Activated effector memory CD4-positive, alpha-beta T cell treated with Interleukin-2 at 50 U/mL for 16 hours (primary cell): ENCODE data around the gene IGDCC3.

ENCODE experiments used
- DNase-seq: peaks from one replicate; pipeline ENCODE4 v3.0.0-alpha.2; 2020

IGDCC3 gene

DNA sequence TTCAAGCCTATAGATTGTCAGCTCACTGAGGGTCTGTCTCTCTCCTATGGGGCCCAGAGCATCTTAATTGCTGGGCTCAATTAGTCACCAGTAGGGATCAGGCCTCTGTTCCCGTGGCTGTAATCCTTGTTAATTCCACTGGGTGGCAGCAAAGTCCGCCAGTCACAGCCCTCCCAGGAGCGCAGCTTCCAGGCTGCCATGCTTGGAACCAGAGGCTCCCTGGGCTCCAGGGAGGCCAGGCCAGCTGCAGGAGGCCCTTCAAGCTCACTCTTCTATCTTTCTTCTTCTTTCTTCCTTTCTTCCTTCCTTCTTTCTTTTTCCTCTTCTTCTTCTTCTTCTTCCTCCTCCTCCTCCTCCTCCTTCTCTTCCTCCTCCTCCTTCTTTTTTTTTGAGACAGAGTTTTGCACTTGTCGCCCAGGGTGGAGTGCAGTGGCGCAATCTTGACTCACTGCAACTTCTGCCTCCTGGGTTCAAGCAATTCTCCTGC lies 58.9 kb downstream of the IGDCC3 start:
- peak; percentile 60 for DNase-seq

DNA sequence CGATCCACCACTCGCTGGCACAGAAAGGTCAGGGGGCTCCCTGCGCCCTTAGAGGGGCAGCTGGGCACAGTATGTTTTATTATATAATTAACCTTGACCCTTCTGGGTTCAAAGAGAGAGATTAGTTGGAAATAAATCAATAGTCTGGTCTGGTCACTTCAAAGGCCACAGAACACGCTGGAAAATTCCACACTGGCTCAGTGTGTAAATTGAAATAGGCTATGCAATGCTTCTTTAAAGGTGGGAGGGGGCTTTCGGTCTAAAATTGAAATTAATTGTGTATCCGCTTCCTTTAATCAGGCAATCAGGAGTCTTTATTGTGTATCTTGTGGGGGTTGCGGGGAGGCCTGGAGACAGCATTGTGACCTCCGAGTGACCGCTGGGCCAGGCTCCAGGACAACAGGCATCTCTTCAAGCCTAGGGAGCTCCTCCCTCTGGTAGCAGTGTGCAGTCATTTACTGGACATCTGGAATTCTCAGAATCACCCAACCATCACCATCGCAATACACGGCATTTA lies 65.3 kb downstream of the IGDCC3 start:
- no peak for DNase-seq

DNA sequence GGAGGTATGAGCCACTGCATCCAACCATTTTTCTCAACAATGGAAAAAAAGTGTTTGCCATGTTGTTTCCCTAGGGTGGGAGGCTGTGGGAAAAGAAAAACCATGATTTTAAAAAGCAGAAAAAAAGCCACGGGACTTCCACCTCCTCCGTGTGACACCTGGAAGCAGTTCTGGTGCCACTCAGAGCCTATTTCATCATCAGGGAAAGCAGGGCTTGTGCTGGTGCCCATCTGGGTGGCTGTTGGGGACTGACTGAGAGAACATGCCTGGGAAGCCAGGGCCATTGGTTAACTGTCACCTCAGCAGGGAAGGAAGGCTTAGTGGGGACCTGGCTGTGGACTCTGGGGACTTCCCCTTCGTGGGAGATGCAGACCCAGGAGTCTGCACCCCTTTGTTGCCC lies 66.0 kb downstream of the IGDCC3 start:
- DNase-seq: no peak

DNA sequence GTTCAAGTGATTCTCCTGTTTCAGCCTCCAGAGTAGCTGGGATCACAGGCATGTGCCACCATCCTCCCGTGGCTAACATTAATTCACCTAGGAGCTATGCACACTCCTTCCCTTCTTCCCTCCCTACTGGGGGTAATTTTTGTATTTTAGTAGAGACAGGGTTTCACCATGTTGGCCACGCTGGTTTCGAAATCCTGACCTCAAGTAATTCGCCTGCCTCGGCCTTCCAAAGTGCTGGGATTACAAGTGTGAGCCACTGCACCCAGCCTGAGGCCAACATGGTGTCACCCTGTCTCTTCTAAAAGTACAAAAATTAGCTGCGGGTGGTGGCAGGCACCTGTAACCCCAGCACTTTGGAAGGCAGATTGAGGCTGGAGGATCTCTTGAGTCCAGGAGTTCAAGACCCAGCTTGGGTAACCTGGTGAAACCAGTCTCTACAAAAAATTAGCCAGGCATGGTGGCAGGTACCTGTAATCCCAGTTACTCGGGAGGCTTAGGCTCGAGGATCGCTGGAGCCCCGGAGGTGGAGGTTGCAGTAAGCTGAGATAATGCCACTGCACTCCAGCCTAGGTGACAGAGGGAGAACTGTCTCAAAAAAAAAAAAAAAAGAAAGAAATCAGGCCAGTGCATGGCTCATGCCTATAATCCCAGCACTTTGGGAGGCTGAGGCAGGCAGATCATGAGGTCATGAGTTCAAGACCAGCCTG lies 67.2 kb downstream of the IGDCC3 start:
- DNase-seq: no peak

DNA sequence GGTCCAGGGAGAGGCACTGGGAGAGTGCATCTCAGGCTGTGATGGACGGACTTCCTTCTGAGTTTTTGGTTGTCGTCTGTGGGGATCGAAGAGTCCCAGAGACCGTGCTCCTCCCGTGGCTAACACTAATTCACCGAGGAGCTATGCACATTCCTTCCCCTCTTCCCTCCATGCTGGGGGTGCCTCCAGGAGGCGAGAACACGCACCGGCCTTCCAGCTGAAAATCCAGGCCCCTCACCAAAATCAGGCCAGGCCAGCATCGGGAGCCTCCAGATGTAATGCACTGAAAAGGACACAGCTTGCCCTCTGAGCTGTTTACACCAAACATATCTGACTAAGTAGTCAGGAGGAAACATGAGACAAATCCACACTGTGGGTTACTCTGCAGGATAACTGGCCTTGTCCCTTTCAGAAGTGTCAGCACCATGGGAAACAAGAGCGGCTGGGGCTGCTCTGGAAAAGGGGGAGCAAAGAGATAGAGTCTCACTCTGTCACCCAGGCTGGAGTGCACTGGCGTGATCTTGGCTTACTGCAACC lies 67.9 kb downstream of the IGDCC3 start:
- no peak for DNase-seq

DNA sequence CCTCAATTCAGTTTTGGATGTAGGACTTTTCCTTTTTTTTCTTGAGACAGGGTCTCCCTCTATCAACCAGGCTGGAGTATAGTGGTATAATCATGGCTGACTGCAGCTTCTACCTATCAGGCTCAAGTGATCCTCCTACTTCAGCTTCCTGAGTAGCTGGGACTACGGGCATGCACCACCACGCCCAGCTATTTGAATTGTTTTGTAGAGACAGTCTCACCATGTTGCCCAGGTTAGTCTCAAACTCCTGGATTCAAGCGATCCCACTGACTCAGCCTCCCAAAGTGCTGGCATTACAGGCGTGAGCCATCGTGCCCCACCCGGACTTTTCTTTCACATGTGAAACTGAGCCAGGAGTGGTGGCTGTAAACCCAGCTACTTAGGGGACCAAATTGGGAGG lies 69.8 kb downstream of the IGDCC3 start:
- DNase-seq: no peak

DNA sequence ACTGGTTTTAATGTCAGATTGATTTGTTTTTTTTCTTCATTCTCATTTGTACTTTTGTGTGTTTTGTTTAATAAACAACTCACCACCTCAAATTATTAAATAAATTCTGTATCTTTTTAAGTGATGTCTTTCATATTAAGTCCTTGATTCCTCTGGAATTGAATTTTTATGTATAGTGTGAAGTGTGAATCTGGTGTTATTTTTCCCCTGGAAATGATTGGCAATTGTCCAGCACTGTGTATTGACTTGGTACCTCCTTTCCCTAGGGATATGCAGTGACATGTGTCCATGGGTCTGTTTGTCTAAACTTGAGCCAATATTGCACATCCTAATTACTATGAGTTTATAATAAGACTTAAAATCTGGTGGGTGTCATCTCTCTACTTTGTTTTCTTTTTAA lies 71.3 kb downstream of the IGDCC3 start:
- DNase-seq: no peak

DNA sequence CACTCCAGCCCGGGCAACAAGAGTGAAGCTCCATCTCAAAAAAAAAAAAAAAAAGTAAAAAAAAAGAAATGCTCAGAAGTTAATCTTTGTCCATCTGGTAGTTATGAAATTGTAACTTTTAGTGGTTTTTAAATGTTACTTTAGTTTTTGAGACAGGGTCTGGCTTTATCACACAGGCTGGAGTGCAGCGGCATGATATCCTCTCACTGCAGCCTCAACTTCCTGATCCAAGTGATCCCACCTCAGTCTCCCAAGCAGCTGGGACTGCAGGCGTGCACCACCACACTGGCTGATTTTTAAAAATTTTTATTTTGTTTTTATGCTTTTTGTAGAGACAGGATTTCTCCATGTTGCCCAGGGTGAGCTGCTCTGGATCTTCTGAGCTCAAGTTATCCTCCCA lies 72.0 kb downstream of the IGDCC3 start:
- no peak for DNase-seq

DNA sequence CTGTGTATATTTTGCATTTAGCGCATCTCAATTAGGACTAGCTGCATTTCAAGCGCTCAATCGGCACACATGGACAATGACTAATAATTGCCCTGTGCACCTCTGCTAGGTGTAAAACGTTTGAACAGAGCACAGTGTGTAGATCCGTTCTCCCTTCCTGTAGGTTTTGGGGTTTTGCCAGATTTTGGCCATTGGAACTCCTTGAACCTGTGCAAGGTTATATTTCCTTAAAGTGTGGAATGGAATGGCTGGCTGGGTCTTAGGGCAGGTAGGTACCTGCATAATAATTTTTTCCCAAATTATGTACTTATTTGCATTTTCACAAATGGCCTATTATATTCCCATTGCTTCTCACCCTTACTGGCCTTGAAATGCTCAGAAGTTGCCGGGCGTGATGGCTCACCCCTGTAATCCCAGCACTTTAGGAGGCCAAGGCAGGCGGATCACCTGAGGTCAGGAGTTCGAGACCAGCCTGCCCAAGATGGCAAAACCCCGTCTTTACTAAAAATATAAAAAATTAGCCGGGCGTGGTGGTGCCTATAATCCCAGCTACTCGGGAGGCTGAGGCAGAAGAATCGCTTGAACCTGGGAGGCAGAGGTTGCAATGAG lies 72.5 kb downstream of the IGDCC3 start:
- no peak for DNase-seq

DNA sequence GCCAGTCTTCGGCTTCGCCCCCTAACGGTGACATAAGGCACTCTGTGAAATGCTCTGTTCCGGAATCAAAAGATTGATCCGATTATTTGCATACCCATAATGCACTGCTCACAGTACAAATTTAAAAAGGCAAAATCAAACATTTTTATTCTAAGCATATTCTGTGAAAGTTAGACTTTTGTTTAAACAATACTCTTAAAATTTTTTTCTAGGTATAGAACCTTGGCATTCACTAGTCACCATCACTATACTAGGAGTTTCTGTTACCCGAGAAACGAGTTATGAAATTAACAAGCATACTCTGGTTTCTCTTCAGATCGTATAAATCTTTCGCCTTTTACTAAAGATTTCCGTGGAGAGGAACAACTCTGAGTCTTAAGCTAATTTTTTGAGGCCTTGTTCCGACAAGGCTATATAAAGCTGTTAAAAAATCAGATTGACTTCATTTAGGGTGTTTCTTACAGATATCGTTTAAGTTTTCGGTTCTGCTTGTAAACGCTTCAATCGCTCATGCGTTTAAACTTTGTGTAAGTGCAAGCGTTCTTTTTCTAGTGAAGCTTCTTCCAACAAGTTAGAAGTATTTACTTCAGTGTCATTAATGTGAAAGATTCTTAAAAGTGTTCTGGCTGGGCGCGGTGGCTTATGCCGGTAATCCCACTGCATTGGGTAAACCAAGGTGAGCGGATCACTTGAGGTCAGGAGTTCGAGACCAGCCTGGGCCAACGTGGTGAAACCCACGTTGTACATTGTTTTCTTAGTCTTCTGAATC lies 73.2 kb downstream of the IGDCC3 start, which contains the start of gene RNU5B-1:
Gene RNU5B-1, plus strand, starts transcription at position 297 of the 769 bp plus-strand sequence.
- DNase-seq: peak; percentile 63

DNA sequence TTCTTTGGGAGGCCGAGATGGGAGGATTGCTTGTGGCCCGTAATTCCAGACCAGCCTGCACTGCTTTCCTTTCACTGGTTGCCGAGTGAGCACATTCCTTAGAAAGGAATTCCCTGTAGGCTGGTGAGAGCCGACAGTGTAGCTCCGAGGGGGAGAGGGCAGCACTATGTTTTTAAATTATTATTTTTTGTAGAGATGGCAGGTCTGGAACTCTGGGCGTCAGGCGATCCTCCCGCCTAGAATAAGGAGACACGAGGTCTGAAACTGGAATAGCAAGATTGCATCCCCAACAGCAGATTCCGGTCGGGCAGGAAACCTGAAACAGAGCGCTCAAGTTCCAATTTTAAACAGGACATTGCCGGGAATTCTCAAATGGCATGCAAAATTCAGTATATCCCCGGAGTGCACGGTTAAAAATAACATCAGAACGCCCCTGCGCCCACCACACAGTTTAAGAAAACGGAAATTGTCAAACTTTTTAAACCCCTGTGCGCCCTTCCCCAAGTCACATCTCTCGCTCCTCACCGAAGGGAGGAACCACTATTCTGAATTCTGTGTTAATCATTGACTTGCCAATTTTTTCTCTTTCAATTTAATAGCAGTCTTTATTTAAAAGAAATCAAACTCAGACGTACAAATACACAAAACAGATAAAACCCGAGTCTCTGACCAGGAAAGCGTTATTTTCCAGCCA lies 74.0 kb downstream of the IGDCC3 start:
- DNase-seq: no peak

DNA sequence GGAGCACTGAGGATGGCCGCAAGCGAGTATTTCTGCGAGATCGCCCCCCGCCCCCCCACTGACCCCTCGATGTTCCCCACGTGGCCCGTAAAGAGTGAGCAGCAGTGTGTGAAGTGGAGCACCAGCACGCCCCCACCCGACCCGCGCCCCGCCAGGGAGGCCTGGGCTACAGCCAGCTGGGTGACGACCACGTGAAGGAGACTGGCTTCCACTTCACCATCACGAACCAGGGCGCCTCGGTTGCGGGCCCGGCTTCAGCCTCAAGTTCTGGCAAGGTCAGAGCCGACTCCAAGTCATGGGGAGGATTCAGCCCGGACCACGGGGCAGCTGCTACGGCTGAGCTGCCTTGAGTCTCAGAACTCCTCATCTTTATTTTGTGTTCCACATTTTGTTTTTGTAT lies 75.7 kb downstream of the IGDCC3 start:
- no peak for DNase-seq

DNA sequence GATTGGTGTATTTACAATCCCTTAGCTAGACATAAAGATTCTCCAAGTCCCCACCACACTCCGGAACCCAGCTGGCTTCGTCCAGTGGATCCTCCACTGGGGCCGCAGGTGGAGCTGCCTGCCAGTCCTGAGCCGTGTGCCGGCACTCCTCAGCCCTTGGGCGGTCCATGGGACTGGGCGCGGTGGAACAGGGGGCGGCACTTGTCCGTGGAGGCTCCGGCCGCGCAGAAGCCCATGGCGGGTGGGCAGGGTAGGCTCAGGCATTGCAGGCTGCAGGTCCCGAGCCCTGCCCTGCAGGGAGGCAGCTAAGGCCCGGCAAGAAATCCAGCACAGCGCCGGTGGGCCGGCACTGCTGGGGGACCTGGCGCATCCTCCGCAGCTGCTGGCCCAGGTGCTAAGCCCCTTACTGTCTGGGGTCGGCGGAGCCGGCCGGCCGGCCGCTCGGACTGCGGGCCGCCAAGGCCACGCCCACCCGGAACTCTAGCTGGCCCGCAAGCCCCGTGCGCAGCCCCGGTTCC lies 76.8 kb downstream of the IGDCC3 start:
- DNase-seq: no peak

DNA sequence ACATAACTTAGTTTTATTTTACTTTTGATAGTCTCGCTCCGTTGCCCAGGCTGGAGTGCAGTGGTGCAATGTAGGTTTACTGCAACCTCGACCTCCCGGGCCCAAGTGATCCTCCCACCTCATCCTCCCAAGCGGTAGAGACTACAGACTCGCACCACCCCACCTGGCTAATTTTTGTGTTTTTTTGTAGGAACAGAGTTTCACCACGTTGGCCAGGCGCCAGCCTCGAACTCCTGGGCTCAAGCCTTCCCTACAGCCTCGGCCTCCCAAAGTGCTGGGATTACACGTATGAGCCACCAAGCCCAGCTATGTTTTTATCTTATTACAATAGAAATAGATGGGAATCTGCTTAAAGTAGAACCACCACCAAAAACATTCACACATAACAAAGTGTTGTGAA lies 79.1 kb downstream of the IGDCC3 start:
- DNase-seq: no peak

DNA sequence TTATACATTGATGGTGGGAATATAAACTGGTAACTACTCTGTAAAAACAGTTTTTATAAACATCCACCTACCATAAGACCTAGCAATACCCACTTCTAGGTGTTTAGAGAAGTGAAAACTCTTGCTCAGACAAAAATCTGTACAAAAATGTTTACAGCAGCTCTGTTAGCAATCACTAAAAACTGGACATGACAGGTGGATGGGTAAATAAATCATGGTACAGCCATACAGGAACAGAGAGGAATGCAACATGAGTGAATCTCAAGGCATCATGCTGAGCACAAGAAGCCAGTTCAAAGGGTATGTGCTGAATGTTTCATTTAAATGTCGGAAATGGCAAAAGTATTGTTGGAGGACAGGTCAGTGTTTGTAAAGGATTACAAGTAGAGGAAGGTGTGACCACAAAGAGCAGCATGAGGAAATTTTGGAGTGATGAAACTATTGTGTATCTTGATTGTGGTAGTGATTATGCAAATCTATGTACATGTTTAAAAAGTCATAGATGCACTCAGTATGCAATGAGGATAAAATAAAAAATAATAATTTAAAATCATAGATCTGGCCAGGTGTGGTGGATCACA lies 84.8 kb downstream of the IGDCC3 start:
- DNase-seq: no peak

DNA sequence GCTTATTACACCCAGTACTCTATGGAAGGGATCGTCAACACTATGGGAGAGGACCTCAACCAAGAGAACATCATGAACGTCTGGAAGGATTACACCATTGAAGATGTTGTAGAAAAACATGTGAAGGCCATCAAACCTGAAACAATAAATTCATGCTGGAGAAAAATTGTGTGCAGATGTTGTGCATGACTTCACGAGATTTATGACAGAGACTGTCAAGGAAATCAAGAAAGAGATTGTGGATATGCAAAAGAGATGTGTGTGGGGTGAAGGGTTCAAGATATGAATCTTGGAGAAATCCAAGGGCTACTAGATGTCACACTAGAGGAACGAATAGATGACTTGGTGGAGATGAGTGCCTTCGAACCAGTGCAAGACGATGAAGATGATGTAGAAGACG lies 87.6 kb downstream of the IGDCC3 start:
- no peak for DNase-seq

DNA sequence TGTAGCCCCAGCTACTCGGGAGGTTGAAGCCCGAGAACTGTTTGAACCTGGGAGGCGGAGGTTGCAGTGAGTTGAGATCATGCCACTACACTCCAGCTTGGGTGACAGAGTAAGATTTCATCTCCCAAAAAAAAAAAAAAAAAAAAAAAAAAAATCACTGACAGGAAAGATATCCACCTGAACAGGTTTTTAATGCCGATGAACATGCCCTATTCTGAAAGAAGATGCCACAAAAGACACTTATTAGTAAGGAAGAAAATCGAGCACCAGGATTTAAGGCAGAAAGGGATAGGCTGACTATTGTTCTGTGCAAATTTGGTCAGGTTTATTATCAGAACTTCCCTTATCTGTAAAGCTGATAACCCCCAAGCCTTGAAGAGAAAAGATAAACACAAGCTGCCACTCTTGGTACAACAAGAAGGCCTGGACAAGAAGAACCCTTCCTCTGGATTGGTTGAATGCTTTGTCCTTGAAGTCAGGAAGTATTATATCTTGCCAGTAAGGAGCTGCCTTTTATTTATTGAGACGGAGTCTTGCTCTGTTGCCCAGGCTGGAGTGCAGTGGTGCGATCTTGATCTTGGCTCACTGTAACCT lies 88.4 kb downstream of the IGDCC3 start:
- no peak for DNase-seq

DNA sequence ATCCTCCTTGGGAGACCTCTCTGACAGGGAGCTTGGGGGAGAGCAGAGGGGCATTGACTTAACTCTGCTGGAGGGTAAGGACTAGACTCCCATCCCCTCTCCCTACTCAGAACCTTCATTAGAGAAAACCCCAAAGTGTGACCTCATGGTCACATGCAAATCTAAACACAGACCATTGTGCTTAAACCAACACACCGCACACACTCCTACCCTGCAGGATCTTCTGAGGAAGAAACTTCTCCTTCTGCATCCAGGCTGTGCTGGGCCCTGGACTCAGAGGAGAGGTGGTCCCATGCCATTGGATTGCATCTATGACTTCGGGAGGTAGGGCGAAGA lies 90.3 kb downstream of the IGDCC3 start:
- no peak for DNase-seq

DNA sequence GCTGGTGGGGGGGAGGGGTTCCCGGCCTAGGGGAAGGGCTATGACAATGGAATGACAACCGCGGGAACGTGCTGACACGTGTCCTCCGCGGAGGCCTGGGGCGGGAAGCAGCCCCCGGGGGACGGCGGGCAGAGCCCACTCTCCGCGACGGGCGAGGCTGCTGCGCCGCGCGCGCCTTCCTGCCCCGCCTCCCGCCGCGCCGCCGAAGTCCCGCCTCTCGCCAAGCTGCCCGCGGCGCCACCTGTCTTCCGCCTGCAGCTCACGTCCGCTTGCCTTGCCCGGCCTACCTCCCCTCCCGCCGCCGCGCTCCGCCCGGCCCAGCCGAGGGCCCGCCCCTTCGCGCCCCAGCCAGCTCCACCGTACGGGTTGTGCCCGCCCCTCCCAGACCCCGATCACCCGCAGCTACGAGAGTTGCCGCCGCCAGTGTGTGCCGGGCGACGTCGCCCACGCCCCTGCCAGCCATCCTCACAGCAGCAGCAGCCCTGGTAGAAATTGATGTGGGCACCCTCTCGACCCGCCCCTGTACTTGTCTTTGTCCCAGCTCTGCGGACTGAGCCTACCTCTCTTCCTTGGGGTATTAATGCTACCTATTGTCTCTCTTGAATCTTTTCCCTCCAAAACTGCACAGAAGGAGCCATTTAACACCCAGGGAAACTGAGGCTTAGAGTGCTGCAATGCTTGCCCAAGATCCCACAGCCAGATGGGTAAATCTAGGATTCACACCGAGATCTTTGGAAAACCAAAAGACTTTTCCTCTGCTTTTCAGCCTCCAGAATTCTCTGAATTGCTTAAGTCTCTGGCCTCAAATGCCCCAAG lies 90.9 kb downstream of the IGDCC3 start, which contains the start of gene PARP16:
Gene PARP16, minus strand, starts transcription at position 180 of the 816 bp plus-strand sequence. CDS start 457 bp downstream, outside the sequence.
- DNase-seq: peak; percentile 91

DNA sequence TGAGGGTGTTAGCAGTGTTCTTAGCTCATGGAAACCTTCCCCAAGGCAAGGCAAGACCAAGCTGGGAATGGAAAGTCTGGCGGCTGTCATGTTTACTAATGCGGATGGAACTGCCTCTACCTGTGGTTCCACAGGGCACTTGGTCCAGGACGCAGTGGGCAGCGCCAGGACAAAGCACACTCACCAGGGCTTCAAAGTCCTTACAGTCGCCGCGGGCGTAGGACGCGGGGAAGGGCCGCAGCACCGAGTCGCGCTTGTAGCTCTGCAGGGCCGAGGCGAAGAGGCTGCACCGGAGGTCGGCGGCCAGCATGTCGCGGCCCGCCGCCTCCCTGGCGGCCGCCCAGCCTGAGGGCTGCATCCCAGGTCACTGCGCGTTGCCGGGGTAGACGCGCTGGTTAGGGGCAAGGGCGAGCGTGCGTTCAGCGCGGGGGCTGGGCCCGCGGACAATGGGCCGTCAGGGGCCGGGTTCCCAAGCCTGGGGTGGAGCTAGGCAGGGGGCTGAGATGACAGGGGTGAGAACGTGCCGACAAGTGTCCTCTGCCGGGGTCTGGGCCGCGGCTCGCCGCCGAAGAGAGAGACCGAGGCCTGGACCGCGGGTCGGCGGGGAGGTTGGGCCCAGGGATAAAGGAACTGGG lies 91.6 kb downstream of the IGDCC3 start:
- DNase-seq: no peak
